IPS-18c (cell line): ENCODE results near the gene PKNOX1.
"Not testable (repeated sequence)": the region's sequence is repeated elsewhere in the genome, so short reads cannot be mapped to it uniquely, and the experiment has no call there.

ENCODE experiments used
- H3K4me3 ChIP-seq: 2 replicates; pipeline ENCODE4 v1.7.0; 2013; ENCODE audit warnings: low read depth, mild to moderate bottlenecking, low read length, moderate library complexity; ENCODE audit not compliant: insufficient read depth
- H3K9me3 ChIP-seq: one replicate; pipeline ENCODE4 v1.6.1; 2013; ENCODE audit warnings: mild to moderate bottlenecking, low read length, moderate library complexity; ENCODE audit not compliant: control insufficient read depth, insufficient read depth

Gene PKNOX1

DNA sequence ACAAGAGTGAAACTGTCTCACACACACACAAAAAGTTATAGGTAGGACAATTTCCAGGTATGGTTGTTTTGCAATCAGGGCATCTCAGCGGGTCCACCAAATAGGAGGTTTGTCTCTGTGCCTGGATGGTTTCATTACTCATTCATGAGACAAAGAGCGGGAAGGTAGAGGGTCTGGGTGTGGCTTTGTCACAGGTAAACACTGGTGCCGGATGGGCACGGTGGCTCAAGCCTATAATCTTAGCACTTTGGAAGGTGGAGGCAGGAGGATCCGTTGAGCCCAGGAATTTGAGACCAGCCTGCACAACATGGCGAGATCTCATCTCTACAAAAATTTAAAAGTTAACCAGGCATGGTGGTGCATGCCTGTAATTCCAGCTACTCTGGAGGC, 32.7 kb upstream of the PKNOX1 start:
- Histone ChIP-seq H3K9me3 (no peaks in the 10 kb centered on the region), H3K4me3 (no peak overlapping the region)

- no peak overlapping the region for H3K4me3 ChIP-seq
- no peaks in the 10 kb centered on the region for H3K9me3 ChIP-seq
These were observed 32.1 kb upstream of the PKNOX1 start for GRCh38 chr21:42942244-42942643.

- H3K4me3 ChIP-seq, H3K9me3 ChIP-seq: not testable (repeated sequence)
These were observed 25.1 kb upstream of the PKNOX1 start for GRCh38 chr21:42949094-42949755.

GRCh38 chr21:42951193-42951592, 23.2 kb upstream of the PKNOX1 start:
- not testable (repeated sequence) for H3K9me3 ChIP-seq, H3K4me3 ChIP-seq

- H3K4me3 ChIP-seq, result no peak overlapping the region
- no peaks in the 10 kb centered on the region for H3K9me3 ChIP-seq
These were observed 17.3 kb upstream of the PKNOX1 start for GRCh38 chr21:42956824-42957630.

- not testable (repeated sequence) for H3K4me3 ChIP-seq, H3K9me3 ChIP-seq
These were observed 16.2 kb upstream of the PKNOX1 start for GRCh38 chr21:42958122-42958521.

- Histone ChIP-seq H3K4me3 (no peak overlapping the region), H3K9me3 (no peaks in the 10 kb centered on the region)
These were observed 14.6 kb upstream of the PKNOX1 start for GRCh38 chr21:42959728-42960127.

GRCh38 chr21:42962380-42963007, 11.9 kb upstream of the PKNOX1 start:
- Histone ChIP-seq H3K9me3 (no peaks in the 10 kb centered on the region), H3K4me3 (no peak overlapping the region)

- no peak overlapping the region for H3K4me3 ChIP-seq
- H3K9me3 ChIP-seq, result no peaks in the 10 kb centered on the region
These were observed 10.3 kb upstream of the PKNOX1 start for GRCh38 chr21:42964086-42964485.

GRCh38 chr21:42964546-42965210, 9.7 kb upstream of the PKNOX1 start:
- H3K9me3 ChIP-seq, result no peaks in the 10 kb centered on the region

GRCh38 chr21:42965211-42965560, 9.2 kb upstream of the PKNOX1 start:
- no peaks in the 10 kb centered on the region for H3K9me3 ChIP-seq
- no peak overlapping the region for H3K4me3 ChIP-seq

More at GRCh38 chr21:42964546-42965210, 9.7 kb upstream of the PKNOX1 start:
- no peak overlapping the region for H3K4me3 ChIP-seq

DNA sequence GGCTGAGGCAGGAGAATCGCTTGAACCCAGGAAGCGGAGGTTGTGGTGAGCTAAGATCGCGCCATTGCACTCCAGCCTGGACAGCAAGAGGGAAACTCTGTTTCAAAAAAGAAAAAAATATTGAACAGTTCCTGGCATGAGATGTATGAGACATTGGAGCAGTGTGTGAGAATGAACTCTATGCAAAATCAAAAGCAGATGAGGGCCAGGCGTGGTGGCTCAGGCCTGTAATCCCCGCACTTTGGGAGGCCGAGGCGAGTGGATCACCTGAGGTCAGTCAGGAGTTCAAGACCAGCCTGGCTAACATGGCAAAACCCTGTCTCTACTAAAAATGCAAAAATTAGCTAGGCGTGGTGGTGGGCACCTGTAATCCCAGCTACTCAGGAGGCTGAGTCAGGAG, 6.7 kb upstream of the PKNOX1 start:
- not testable (repeated sequence) for H3K4me3 ChIP-seq, H3K9me3 ChIP-seq

DNA sequence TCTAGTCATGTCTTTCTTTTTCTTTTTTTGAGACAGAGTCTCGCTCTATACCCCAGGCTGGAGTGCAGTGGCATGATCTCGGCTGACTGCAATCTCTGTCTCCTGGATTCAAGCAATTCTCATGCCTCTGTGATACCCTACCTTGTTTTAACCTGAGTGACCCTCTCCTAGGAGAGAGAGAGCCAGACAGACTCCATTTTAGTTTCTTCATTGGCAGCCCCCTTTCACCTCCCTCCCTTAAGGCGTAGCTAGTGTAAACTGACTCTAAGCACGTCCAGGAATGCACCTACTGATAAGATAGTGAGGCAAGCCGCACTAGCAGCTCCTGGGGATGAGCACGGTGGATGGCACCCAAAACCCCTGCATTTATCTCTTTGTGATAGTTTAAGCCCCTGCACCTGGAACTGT, 5.2 kb upstream of the PKNOX1 start:
- H3K9me3 ChIP-seq, result no peaks in the 10 kb centered on the region
- no peak overlapping the region for H3K4me3 ChIP-seq

DNA sequence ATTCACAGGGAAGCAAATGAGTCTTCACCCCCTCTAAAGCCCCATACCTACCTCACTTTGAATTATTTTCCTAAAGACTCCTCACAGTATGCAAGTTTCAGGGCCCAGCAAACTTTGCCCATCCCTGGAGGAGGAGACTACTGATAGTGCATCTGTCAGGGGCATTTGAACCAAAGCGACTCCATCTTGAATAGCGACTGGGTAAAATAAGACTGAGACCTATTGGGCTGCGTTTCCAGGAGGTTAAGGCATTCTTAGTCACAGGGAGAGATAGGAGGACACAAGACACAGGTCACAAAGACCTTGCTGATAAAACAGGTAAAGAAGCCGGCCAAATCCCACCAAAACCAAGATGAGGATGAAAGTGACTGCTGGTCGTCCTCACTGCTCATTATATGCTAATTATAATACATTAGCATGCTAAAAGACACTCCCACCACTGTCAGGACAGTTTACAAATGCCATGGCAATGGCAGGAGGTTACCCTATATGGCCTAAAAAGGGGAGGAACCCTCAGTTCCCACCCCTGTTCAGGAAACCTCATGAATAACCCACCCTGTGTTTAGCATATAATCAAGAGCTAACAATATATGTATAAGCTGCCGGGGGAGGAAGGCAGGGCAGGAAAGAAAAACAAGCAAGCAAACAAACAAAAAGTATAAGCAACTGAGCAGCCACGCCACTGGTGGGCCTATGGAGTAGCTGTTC, 3.3 kb upstream of the PKNOX1 start:
- Histone ChIP-seq H3K9me3 (no peaks in the 10 kb centered on the region), H3K4me3 (no peak overlapping the region; the same call in 1 of the 2 replicates)

DNA sequence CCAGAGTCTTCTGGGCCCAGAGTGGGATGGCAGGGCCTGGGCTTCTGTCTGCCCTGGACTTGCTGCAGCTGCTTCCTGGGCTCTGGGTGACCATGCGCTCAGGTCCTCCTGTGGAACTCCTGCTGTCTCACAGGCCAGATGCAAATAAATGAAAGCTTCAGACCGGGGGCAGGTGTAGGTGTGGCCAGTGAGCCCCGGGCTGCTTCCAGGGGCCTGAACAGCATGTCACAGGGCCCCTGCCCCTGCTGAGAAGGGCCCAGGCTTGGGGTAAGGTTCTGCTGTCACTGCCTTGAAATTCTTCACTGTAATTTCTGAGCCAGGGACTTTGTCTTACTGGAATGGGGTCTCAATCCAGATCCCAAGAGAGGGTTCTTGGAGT, 2.5 kb upstream of the PKNOX1 start:
- Histone ChIP-seq H3K4me3 (no peak overlapping the region), H3K9me3 (no peaks in the 10 kb centered on the region)

DNA sequence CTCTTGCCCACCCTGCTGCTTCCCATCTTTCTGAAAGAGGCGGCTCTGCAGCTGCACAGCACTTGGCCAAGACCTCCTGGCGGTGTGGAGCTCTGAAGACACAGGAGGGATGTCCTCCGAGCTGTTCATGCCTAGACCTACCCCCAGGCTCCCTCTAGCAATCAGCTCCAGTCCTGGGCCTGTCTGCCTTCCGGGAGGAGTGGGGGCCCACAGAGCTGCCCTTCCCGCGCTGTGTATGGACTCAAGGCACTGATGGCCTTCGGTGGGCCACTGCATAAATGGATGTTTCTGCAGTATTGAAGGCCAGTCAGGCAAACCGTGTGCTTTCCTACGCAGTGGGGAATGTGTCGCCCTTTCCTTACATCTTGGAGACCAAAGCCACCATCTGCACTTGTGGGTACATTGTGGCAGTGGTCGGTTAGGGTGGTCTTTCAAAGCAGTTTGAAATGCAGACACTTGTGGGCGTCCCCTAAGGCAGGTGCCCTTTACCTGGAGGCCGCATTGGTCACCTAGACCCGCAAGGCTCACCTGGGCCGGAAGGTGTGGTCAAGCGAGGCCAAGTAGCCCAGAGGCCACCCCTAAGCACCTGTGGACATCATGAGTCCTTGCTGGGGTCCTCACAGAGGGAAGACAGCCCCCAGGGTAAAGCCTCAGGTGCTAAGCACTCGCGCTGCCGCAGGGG, 912 bp upstream of the PKNOX1 start:
- peak overlapping the region; percentile 34; the same call in 1 of the 2 replicates for H3K4me3 ChIP-seq
- H3K9me3 ChIP-seq, result no peaks in the 10 kb centered on the region
